Effector memory CD8-positive, alpha-beta T cell (primary cell): ENCODE data around the gene PRPF18.

Source experiments
- ATAC-seq: fragments of 150-1000 bp; cut with Tn5 transposase; replicated peaks from 2 replicates; pipeline ENCODE4 v1.10.0; 2021; ENCODE audit warnings: mild to moderate bottlenecking, moderate library complexity
- DNase-seq, 3 experiments: peaks; one replicate each; pipeline ENCODE4 v3.0.0; 2021
- H3K27ac Mint-ChIP-seq, 2 donors: one replicate each; pipeline ENCODE4 v1.8.0; 2022; ENCODE audit warnings: mild to moderate bottlenecking in 2 of 2, mixed read lengths in 2 of 2, moderate library complexity in 2 of 2
- H3K27me3 Mint-ChIP-seq, 2 donors: one replicate each; pipeline ENCODE4 v1.8.0; 2022; ENCODE audit warnings: mixed read lengths in 2 of 2
- H3K36me3 Mint-ChIP-seq: one replicate; pipeline ENCODE4 v1.8.0; 2022; ENCODE audit warnings: mild to moderate bottlenecking, moderate library complexity, mixed read lengths; ENCODE audit not compliant: insufficient read depth
- H3K4me1 Mint-ChIP-seq, 2 donors: one replicate each; pipeline ENCODE4 v1.8.0; 2022; ENCODE audit warnings: low read depth in 2 of 2, mixed read lengths in 2 of 2
- H3K4me3 Mint-ChIP-seq, 2 donors: one replicate each; pipeline ENCODE4 v1.8.0; 2022; ENCODE audit warnings: mild to moderate bottlenecking in 2 of 2, mixed read lengths in 2 of 2, moderate library complexity in 2 of 2
- H3K9me3 Mint-ChIP-seq, 2 donors: one replicate each; pipeline ENCODE4 v1.8.0; 2022; ENCODE audit warnings: mixed read lengths in 2 of 2

PRPF18 gene

GRCh38 chr10:13670311-13670710, 83.5 kb downstream of the PRPF18 start:
- Mint-ChIP-seq H3K9me3 (no peaks in the 10 kb centered on the region), H3K27ac (no peak overlapping the region), H3K4me3 (no peak overlapping the region), H3K4me1 (no peaks in the 10 kb centered on the region), H3K27me3 (no peaks in the 10 kb centered on the region), H3K36me3 (no peaks in the 10 kb centered on the region)
- DNase-seq (no peak), ATAC-seq (no peak)

GRCh38 chr10:13671904-13672303, 85.1 kb downstream of the PRPF18 start:
- DNase-seq (no peak), ATAC-seq (no peak)
- H3K4me3 Mint-ChIP-seq, result no peak overlapping the region
- H3K9me3 Mint-ChIP-seq, result no peaks in the 10 kb centered on the region
- H3K36me3 Mint-ChIP-seq, result no peaks in the 10 kb centered on the region
- no peak overlapping the region for H3K27ac Mint-ChIP-seq
- H3K27me3 Mint-ChIP-seq, result peaks cover 1 to 4% of the 10 kb centered on the region in 2 donors
- H3K4me1 Mint-ChIP-seq, result no peaks in the 10 kb centered on the region

GRCh38 chr10:13672548-13672947, 85.8 kb downstream of the PRPF18 start:
- H3K27ac Mint-ChIP-seq, result no peak overlapping the region

GRCh38 chr10:13673156-13673555, 86.4 kb downstream of the PRPF18 start:
- Mint-ChIP-seq H3K27ac (no peak overlapping the region), H3K4me1 (no peaks in the 10 kb centered on the region), H3K4me3 (no peak overlapping the region), H3K36me3 (no peaks in the 10 kb centered on the region), H3K27me3 (peaks cover 8 to 13% of the 10 kb centered on the region in 2 donors), H3K9me3 (no peaks in the 10 kb centered on the region)
- no peak for ATAC-seq
- DNase-seq, result no peak

More at GRCh38 chr10:13672548-13672947, 85.8 kb downstream of the PRPF18 start:
- Mint-ChIP-seq H3K4me3 (no peak overlapping the region), H3K36me3 (no peaks in the 10 kb centered on the region), H3K27me3 (peaks cover 7 to 8% of the 10 kb centered on the region in 2 donors), H3K9me3 (no peaks in the 10 kb centered on the region), H3K4me1 (no peaks in the 10 kb centered on the region)
- ATAC-seq, result no peak
- DNase-seq, result no peak

- Mint-ChIP-seq H3K9me3 (no peaks in the 10 kb centered on the region), H3K27ac (no peak overlapping the region), H3K4me1 (no peaks in the 10 kb centered on the region)
These were observed 88.2 kb downstream of the PRPF18 start for GRCh38 chr10:13674645-13675588.

GRCh38 chr10:13678101-13678843, 91.5 kb downstream of the PRPF18 start:
- Mint-ChIP-seq H3K27ac (no peak overlapping the region), H3K36me3 (no peaks in the 10 kb centered on the region), H3K4me1 (no peaks in the 10 kb centered on the region), H3K4me3 (no peak overlapping the region), H3K9me3 (no peaks in the 10 kb centered on the region), H3K27me3 (peaks cover 16 to 47% of the 10 kb centered on the region in 2 donors)
- DNase-seq (no peak), ATAC-seq (no peak)

More at GRCh38 chr10:13674645-13675588, 88.2 kb downstream of the PRPF18 start:
- Mint-ChIP-seq H3K36me3 (no peaks in the 10 kb centered on the region), H3K27me3 (peaks cover 8 to 26% of the 10 kb centered on the region in 2 donors), H3K4me3 (no peak overlapping the region)
- DNase-seq (no peak), ATAC-seq (no peak)
